T-helper 17 cell (primary cell): Measurements from ENCODE around the gene UROC1. TPM values are rescaled to one million over a fixed set of nuclear protein-coding genes. Genes with fewer than 3 reads are reported as not detected.

ENCODE experiments used
- ATAC-seq: fragments of 150-1000 bp; cut with Tn5 transposase; 2 replicates; pipeline ENCODE4 v1.10.0; 2021; ENCODE audit warnings: mild to moderate bottlenecking, moderate library complexity
- DNase-seq, 3 donors: peaks; one replicate each; pipeline versions ENCODE4 v3.0.0 to v3.0.0-alpha.2; 2020 to 2021
- H3K9me3 ChIP-seq: one replicate; pipeline ENCODE4 v1.7.0; 2013; ENCODE audit warnings: low read length, mild to moderate bottlenecking; ENCODE audit not compliant: control insufficient read depth, poor library complexity, severe bottlenecking
- H3K27ac Mint-ChIP-seq: one replicate; pipeline ENCODE4 v1.8.0; 2022; ENCODE audit warnings: mild to moderate bottlenecking, moderate library complexity, mixed read lengths
- H3K27me3 Mint-ChIP-seq: one replicate; pipeline ENCODE4 v1.8.0; 2022; ENCODE audit warnings: mixed read lengths
- H3K36me3 Mint-ChIP-seq: one replicate; pipeline ENCODE4 v1.8.0; 2022; ENCODE audit warnings: low read depth, mixed read lengths
- H3K4me1 Mint-ChIP-seq: one replicate; pipeline ENCODE4 v1.8.0; 2022; ENCODE audit warnings: mild to moderate bottlenecking, mixed read lengths
- H3K4me3 Mint-ChIP-seq: one replicate; pipeline ENCODE4 v1.8.0; 2022; ENCODE audit warnings: mild to moderate bottlenecking, moderate library complexity, mixed read lengths
- total RNA-seq, 4 donors: library from RNA in 2 of 4; stranded (reverse) in 2 of 4; gene quantifications; one replicate each; pipeline ENCODE4 v1.2.3 and lab custom pipeline; 2022 to 2026

Gene UROC1
- total RNA-seq, 2 donors from 2014 or later: not detected

- no peaks in the 10 kb centered on the region for H3K9me3 ChIP-seq
- DNase-seq (no peak), ATAC-seq (peak; percentile 27)
- Mint-ChIP-seq H3K4me3 (no peak overlapping the region), H3K27ac (no peak overlapping the region), H3K27me3 (peaks cover 12% of the 10 kb centered on the region), H3K36me3 (peaks cover 2% of the 10 kb centered on the region), H3K4me1 (peaks cover 8% of the 10 kb centered on the region)
These were observed 30.3 kb downstream of the UROC1 start for GRCh38 chr3:126487151-126487771.

- Mint-ChIP-seq H3K27me3 (peaks cover 12% of the 10 kb centered on the region), H3K27ac (peak overlapping the region; percentile 51)
These were observed 31.2 kb downstream of the UROC1 start for GRCh38 chr3:126486360-126486847.

GRCh38 chr3:126485956-126486355 is 31.6 kb downstream of the UROC1 start:
- H3K9me3 ChIP-seq: no peaks in the 10 kb centered on the region
- ATAC-seq (no peak), DNase-seq (no peak)
- Mint-ChIP-seq H3K27me3 (peaks cover 12% of the 10 kb centered on the region), H3K27ac (peak overlapping the region; percentile 51), H3K4me3 (no peak overlapping the region), H3K36me3 (peaks cover 2% of the 10 kb centered on the region), H3K4me1 (peaks cover 8% of the 10 kb centered on the region)

More at GRCh38 chr3:126486360-126486847, 31.2 kb downstream of the UROC1 start:
- Mint-ChIP-seq H3K4me1 (peaks cover 8% of the 10 kb centered on the region), H3K4me3 (no peak overlapping the region), H3K36me3 (peaks cover 2% of the 10 kb centered on the region)
- ATAC-seq: no peak
- DNase-seq: no peak
- H3K9me3 ChIP-seq: no peaks in the 10 kb centered on the region

- no peak for DNase-seq
- Mint-ChIP-seq H3K4me3 (no peak overlapping the region), H3K4me1 (peaks cover 10% of the 10 kb centered on the region), H3K27me3 (peaks cover 12% of the 10 kb centered on the region), H3K36me3 (peaks cover 4% of the 10 kb centered on the region), H3K27ac (no peak overlapping the region)
- ATAC-seq: no peak
- no peaks in the 10 kb centered on the region for H3K9me3 ChIP-seq
These were observed 32.2 kb downstream of the UROC1 start for GRCh38 chr3:126485176-126485897.

GRCh38 chr3:126484662-126485061 is 32.9 kb downstream of the UROC1 start:
- H3K27ac Mint-ChIP-seq: no peak overlapping the region
- ATAC-seq (no peak), DNase-seq (no peak)
- H3K9me3 ChIP-seq: no peaks in the 10 kb centered on the region
- peaks cover 12% of the 10 kb centered on the region for H3K27me3 Mint-ChIP-seq
- peaks cover 10% of the 10 kb centered on the region for H3K4me1 Mint-ChIP-seq
- peaks cover 4% of the 10 kb centered on the region for H3K36me3 Mint-ChIP-seq
- no peak overlapping the region for H3K4me3 Mint-ChIP-seq

GRCh38 chr3:126484148-126484547 is 33.4 kb downstream of the UROC1 start:
- no peak for DNase-seq
- H3K9me3 ChIP-seq: no peaks in the 10 kb centered on the region
- Mint-ChIP-seq H3K36me3 (peaks cover 4% of the 10 kb centered on the region), H3K4me1 (peaks cover 10% of the 10 kb centered on the region), H3K27ac (no peak overlapping the region), H3K27me3 (peaks cover 9% of the 10 kb centered on the region), H3K4me3 (no peak overlapping the region)
- ATAC-seq: no peak

GRCh38 chr3:126483321-126483761 is 34.2 kb downstream of the UROC1 start:
- no peak for ATAC-seq
- no peak for DNase-seq
- Mint-ChIP-seq H3K27me3 (peaks cover 4% of the 10 kb centered on the region), H3K36me3 (peaks cover 4% of the 10 kb centered on the region), H3K27ac (no peak overlapping the region), H3K4me3 (no peak overlapping the region), H3K4me1 (peaks cover 10% of the 10 kb centered on the region)
- no peaks in the 10 kb centered on the region for H3K9me3 ChIP-seq

GRCh38 chr3:126482503-126483255 is 34.9 kb downstream of the UROC1 start:
- Mint-ChIP-seq H3K4me3 (no peak overlapping the region), H3K27ac (no peak overlapping the region), H3K27me3 (peaks cover 4% of the 10 kb centered on the region), H3K4me1 (peaks cover 11% of the 10 kb centered on the region), H3K36me3 (peaks cover 4% of the 10 kb centered on the region)
- DNase-seq: no peak
- ATAC-seq: no peak
- no peaks in the 10 kb centered on the region for H3K9me3 ChIP-seq

GRCh38 chr3:126481808-126482502 is 35.6 kb downstream of the UROC1 start:
- no peak for ATAC-seq
- H3K27me3 Mint-ChIP-seq: peaks cover 4% of the 10 kb centered on the region

GRCh38 chr3:126480861-126481260 is 36.7 kb downstream of the UROC1 start:
- Mint-ChIP-seq H3K4me3 (no peak overlapping the region), H3K27ac (no peak overlapping the region), H3K36me3 (peaks cover 4% of the 10 kb centered on the region), H3K27me3 (peaks cover 4% of the 10 kb centered on the region), H3K4me1 (peaks cover 18% of the 10 kb centered on the region)
- no peaks in the 10 kb centered on the region for H3K9me3 ChIP-seq
- ATAC-seq (no peak), DNase-seq (no peak)

More at GRCh38 chr3:126481808-126482502, 35.6 kb downstream of the UROC1 start:
- Mint-ChIP-seq H3K4me3 (no peak overlapping the region), H3K27ac (no peak overlapping the region), H3K4me1 (peaks cover 14% of the 10 kb centered on the region), H3K36me3 (peaks cover 4% of the 10 kb centered on the region)
- H3K9me3 ChIP-seq: no peaks in the 10 kb centered on the region
- DNase-seq: no peak

GRCh38 chr3:126480206-126480605 is 37.4 kb downstream of the UROC1 start:
- ATAC-seq (no peak), DNase-seq (no peak)
- H3K4me1 Mint-ChIP-seq: peaks cover 18% of the 10 kb centered on the region
- no peaks in the 10 kb centered on the region for H3K9me3 ChIP-seq
- H3K36me3 Mint-ChIP-seq: peaks cover 4% of the 10 kb centered on the region
- no peak overlapping the region for H3K4me3 Mint-ChIP-seq
- peaks cover 4% of the 10 kb centered on the region for H3K27me3 Mint-ChIP-seq
- H3K27ac Mint-ChIP-seq: no peak overlapping the region

- Mint-ChIP-seq H3K27me3 (peaks cover 2% of the 10 kb centered on the region), H3K36me3 (peaks cover 4% of the 10 kb centered on the region), H3K4me3 (no peak overlapping the region), H3K4me1 (peaks cover 20% of the 10 kb centered on the region), H3K27ac (no peak overlapping the region)
- ATAC-seq: no peak
- no peak for DNase-seq
- H3K9me3 ChIP-seq: no peaks in the 10 kb centered on the region
These were observed 37.9 kb downstream of the UROC1 start for GRCh38 chr3:126479642-126480041.
